MM.1S (cell line): ENCODE results near the gene CR1L.

Experiments
- EZH2 ChIP-seq: fragments of 300-600 bp; sonication (generic); optimal IDR thresholded peaks from 2 replicates; pipeline ENCODE3; 2017; ENCODE audit warnings: low read depth, mild to moderate bottlenecking, antibody characterized with exemption, low read length, mixed read lengths
- EZH2phosphoT487 ChIP-seq: fragments of 300-600 bp; sonication (generic); IDR thresholded peaks from 2 replicates; pipeline ENCODE4 v1.6.1; 2018; ENCODE audit warnings: antibody characterized with exemption, low read length
- TF ChIP-seq, protein P1 (sequence below): fragments of 300-600 bp; sonication (generic); IDR thresholded peaks from 2 replicates; pipeline ENCODE4 v1.5.1; 2016; ENCODE audit warnings: antibody characterized with exemption, low read length, mixed read lengths

DNA sequence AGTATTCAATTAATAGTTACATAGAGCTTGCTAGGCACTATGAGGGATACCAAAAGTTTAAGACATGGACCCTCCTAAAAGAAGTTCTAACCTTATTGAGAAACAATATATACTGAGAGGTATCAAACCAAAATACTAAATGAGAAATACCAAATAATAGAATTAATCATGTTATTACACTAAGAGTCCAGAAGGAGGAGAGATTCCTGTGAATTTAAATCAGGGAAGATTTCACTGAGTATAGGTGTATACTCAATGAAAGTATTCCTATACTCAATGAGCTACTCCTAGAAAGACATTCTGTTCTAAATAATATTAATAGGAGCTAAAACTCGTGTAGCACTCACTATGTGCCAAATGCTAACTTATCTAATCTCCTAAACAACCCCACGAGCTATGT is 9.4 kb downstream of the CR1L start:
- TF ChIP-seq, protein P1, sequence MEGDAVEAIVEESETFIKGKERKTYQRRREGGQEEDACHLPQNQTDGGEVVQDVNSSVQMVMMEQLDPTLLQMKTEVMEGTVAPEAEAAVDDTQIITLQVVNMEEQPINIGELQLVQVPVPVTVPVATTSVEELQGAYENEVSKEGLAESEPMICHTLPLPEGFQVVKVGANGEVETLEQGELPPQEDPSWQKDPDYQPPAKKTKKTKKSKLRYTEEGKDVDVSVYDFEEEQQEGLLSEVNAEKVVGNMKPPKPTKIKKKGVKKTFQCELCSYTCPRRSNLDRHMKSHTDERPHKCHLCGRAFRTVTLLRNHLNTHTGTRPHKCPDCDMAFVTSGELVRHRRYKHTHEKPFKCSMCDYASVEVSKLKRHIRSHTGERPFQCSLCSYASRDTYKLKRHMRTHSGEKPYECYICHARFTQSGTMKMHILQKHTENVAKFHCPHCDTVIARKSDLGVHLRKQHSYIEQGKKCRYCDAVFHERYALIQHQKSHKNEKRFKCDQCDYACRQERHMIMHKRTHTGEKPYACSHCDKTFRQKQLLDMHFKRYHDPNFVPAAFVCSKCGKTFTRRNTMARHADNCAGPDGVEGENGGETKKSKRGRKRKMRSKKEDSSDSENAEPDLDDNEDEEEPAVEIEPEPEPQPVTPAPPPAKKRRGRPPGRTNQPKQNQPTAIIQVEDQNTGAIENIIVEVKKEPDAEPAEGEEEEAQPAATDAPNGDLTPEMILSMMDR: peak; percentile 22
- TF ChIP-seq EZH2phosphoT487: no peak
- TF ChIP-seq EZH2: no peak
